Mucosa of descending colon (tissue), 3 donors: ENCODE measurements around the gene LCN1. TPM values are rescaled to one million over a fixed set of nuclear protein-coding genes. Genes with fewer than 3 reads are reported as not detected.

Source experiments
- ATAC-seq: fragments of 200-7000 bp; cut with Tn5 transposase; one replicate; pipeline ENCODE4 v1.9.1; 2020; ENCODE audit warnings: mild to moderate bottlenecking, moderate library complexity
- DNase-seq, 3 donors: peaks; one replicate each; pipeline ENCODE4 v3.0.0-alpha.2; 2020
- H3K36me3 ChIP-seq: fragments of 200-600 bp; one replicate; pipeline ENCODE4 v1.8.0; 2021; ENCODE audit warnings: low read depth, mild to moderate bottlenecking
- H3K4me1 ChIP-seq: fragments of 200-600 bp; one replicate; pipeline ENCODE4 v1.8.0; 2021; ENCODE audit warnings: low read depth, mild to moderate bottlenecking
- H3K4me3 ChIP-seq: fragments of 200-600 bp; one replicate; pipeline ENCODE4 v1.8.0; 2021; ENCODE audit warnings: mild to moderate bottlenecking
- H3K9me3 ChIP-seq: fragments of 200-600 bp; one replicate; pipeline ENCODE4 v1.8.0; 2021; ENCODE audit warnings: mild to moderate bottlenecking
- CTCF ChIP-seq: fragments of 200-600 bp; IDR thresholded peaks from one replicate; pipeline ENCODE4 v1.8.0; 2022; ENCODE audit warnings: antibody characterized with exemption, mild to moderate bottlenecking
- intact Hi-C, 2 donors: fragments of 100-400 bp; cut with DNase I in 1 of 2; cut with micrococcal nuclease in 1 of 2; formaldehyde crosslinking; loops; one replicate each; pipeline versions ENCODE4 v1.11.0 to v1.11.1; 2022; cut with DNase I, micrococcal nuclease
- long read RNA-seq, 2 donors: library from polyadenylated mRNA; unstranded; transcript quantifications; one replicate each; pipeline ENCODE4 v2.0.0, GENCODE V29; 2019 to 2021
- total RNA-seq, 3 donors: library from RNA; stranded (reverse); fragmentation: NEBNext Ultra II Directional in 2 of 3; extraction: Animal tissue kit (Norgen Biotek cat#: 25700) in 2 of 3; gene quantifications; one replicate each; pipeline versions ENCODE4 v1.2.1 to v1.2.4, GENCODE V29; 2021 to 2023
- donor health status: DM: no; HTN: no; CAD: no; lungs with moderate emphysema.
- donor health status: DM: no; HTN: no; CAD: no.
- donor health status: DM: no; HTN: yes; CAD: no.

LCN1 gene
- not detected for total RNA-seq
- long read RNA-seq, donor 1, result 0 reads
- long read RNA-seq, donor 2, result 0 reads

- Histone ChIP-seq H3K4me1 (no peaks in the 10 kb centered on the region), H3K4me3 (no peak within 1 kb of the TSS), H3K9me3 (no peaks in the 10 kb centered on the region), H3K36me3 (no peaks in the 10 kb centered on the region)
- DNase-seq, result no peak
- intact Hi-C loops, result no loop called here
- no peak for ATAC-seq
- TF ChIP-seq CTCF, result no peak
These were observed at the start of gene LCN1 for GRCh38 chr9:135520916-135521607. LCN1 (plus strand) TSS chr9:135521440; CDS start chr9:135521498, 58 bp downstream.

DNA sequence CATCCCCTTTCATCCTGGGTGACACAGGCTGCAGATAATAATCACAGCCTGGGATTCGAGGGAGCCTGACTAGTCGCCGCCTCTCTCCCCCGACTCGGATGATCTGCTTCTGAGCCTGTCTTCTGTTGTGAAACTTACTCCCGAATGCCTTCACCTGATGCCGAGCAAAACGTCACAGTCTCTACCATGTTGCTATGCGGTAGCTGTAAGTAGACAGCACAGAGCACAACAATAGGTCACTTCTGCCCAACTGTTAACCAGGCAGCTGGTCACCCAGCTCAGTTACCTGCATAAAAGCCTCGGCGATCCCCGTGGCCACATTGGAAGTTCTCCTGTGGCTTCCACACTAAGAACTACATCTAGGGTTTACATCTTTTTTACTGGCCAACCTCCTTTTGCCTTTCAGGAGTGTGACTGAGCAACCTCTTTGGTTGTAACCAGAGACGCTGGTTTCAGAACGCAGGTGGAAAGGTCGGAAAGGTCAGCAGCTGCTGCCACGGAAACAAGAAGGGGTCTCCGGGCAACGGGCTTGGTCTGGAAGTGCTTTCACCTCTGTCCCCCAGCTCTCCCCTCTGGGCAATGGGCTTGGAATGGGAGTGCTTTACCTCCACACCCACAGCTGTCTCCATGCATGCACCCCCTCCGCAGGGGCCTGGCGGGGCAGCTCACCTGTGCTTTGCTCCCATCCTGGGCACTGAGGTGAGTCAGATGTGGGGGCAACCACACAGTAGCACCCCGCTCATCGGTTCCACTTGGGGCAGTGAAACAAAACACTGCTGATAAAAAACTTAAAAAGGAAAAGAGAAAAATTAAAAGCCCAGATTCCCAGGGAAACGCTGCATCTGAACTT is 49.2 kb upstream of the LCN1 start:
- Histone ChIP-seq H3K9me3 (no peaks in the 10 kb centered on the region), H3K4me1 (no peaks in the 10 kb centered on the region), H3K4me3 (no peak overlapping the region), H3K36me3 (no peaks in the 10 kb centered on the region)
- DNase-seq (no peak), ATAC-seq (no peak)
- no peak for TF ChIP-seq CTCF
- intact Hi-C loops, result no loop called here

GRCh38 chr9:135473972-135474543 is 47.2 kb upstream of the LCN1 start:
- DNase-seq, result peak in 1 of 3 donors; percentile 17
- Histone ChIP-seq H3K36me3 (no peaks in the 10 kb centered on the region), H3K4me1 (peaks cover 3% of the 10 kb centered on the region), H3K4me3 (no peak overlapping the region), H3K9me3 (no peaks in the 10 kb centered on the region)
- no peak for ATAC-seq
- intact Hi-C loops, result no loop called here
- no peak for TF ChIP-seq CTCF

GRCh38 chr9:135474915-135475314 is 46.3 kb upstream of the LCN1 start:
- no peak for TF ChIP-seq CTCF
- intact Hi-C loops, result no loop called here
- ATAC-seq (no peak), DNase-seq (peak in 2 of 3 donors; percentile 20 to 26)
- Histone ChIP-seq H3K4me3 (no peak overlapping the region), H3K4me1 (peaks cover 3% of the 10 kb centered on the region), H3K9me3 (no peaks in the 10 kb centered on the region), H3K36me3 (no peaks in the 10 kb centered on the region)

DNA sequence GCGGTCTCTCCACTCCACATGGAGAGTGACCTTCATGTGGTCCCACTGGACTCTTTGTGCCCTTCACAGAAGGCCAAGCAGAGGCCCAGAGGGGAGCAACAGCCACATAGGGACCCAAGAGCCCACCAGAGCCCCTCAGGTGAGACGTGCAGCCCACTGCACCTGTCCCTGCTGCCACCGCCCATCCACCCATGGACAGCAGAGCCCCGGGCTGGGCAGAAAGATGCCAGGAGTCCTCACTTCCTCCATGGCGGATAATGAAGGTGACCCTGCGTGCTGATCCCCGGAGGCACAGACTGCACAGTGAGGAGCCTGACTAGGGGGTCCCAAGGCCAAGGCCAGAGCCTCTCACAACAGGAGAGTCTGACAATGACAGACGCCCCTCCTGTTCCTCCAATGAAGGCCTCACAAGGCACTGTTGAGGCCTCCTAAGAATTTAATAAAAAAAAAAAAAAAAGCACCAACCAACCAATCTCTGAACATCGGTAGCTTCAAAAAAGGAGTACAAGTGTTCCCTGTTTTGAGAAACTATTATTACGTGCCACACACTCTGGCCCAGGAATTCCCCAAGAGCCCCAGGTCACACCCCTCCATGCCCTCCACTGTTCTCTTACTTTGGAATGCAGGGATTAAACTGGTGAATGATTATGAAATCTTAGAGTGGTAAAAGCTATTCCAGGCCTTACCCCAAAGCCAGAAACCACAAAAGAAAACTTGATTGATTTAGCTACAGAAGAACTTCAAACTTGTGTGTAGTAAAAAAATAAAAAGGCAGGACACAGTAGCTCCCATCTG is 44.5 kb upstream of the LCN1 start:
- Histone ChIP-seq H3K36me3 (no peaks in the 10 kb centered on the region), H3K4me1 (peaks cover 14% of the 10 kb centered on the region), H3K9me3 (no peaks in the 10 kb centered on the region), H3K4me3 (no peak overlapping the region)
- DNase-seq, result peak in 1 of 3 donors; percentile 14
- no peak for TF ChIP-seq CTCF
- intact Hi-C loops, result no loop called here
- no peak for ATAC-seq
